Liver (tissue), 9 donors: ENCODE measurements around the gene AKAP10. TPM values are rescaled to one million over a fixed set of nuclear protein-coding genes. Genes with fewer than 3 reads are reported as not detected.

Source experiments
- DNase-seq: peaks from one replicate; pipeline ENCODE4 v3.0.0-alpha.2; 2017; ENCODE audit warnings: low spot score
- H3K27ac ChIP-seq, 2 donors: one replicate each; pipeline ENCODE4 v1.7.0; 2013; ENCODE audit warnings: inconsistent platforms in 2 of 2, low read length in 2 of 2, control low read depth in 1 of 2, low read depth in 1 of 2, mild to moderate bottlenecking in 1 of 2
- H3K27me3 ChIP-seq, 4 donors: one replicate each; pipeline versions ENCODE4 v1.6.1 to v1.7.0; 2013; ENCODE audit warnings: low read length in 3 of 4, inconsistent platforms in 1 of 4, mild to moderate bottlenecking in 1 of 4, moderate library complexity in 1 of 4; ENCODE audit not compliant: control insufficient read depth in 4 of 4, insufficient read depth in 4 of 4
- H3K36me3 ChIP-seq, 4 donors: one replicate each; pipeline versions ENCODE4 v1.6.1 to v1.7.0; 2013; ENCODE audit warnings: low read length in 3 of 4, mild to moderate bottlenecking in 3 of 4, low read depth in 1 of 4, moderate library complexity in 1 of 4; ENCODE audit not compliant: control insufficient read depth in 4 of 4, insufficient read depth in 3 of 4
- H3K4me1 ChIP-seq, 4 donors: one replicate each; pipeline versions ENCODE4 v1.6.1 to v1.7.0; 2013; ENCODE audit warnings: low read length in 3 of 4, mild to moderate bottlenecking in 3 of 4, moderate library complexity in 1 of 4; ENCODE audit not compliant: control insufficient read depth in 4 of 4, insufficient read depth in 4 of 4
- H3K4me3 ChIP-seq, 3 donors: one replicate each; pipeline versions ENCODE4 v1.6.1 to v1.7.0; 2013; ENCODE audit warnings: low read length in 3 of 3, control low read depth in 1 of 3, low read depth in 1 of 3, mild to moderate bottlenecking in 1 of 3
- H3K9ac ChIP-seq, 2 donors: one replicate each; pipeline ENCODE4 v1.7.0; 2013; ENCODE audit warnings: low read length in 2 of 2, mild to moderate bottlenecking in 2 of 2, moderate library complexity in 2 of 2, control low read depth in 1 of 2, low read depth in 1 of 2
- H3K9me3 ChIP-seq, 4 donors: one replicate each; pipeline versions ENCODE4 v1.6.1 to v1.7.0; 2013; ENCODE audit warnings: low read length in 3 of 4; ENCODE audit not compliant: control insufficient read depth in 4 of 4
- EGR1 ChIP-seq, 2 donors: IDR thresholded peaks; 2 replicates each; pipeline ENCODE4 v1.6.1; 2016 to 2018; ENCODE audit warnings: antibody characterized with exemption in 2 of 2, low read depth in 2 of 2
- FOXA1 ChIP-seq: IDR thresholded peaks from 2 replicates; pipeline ENCODE4 v1.6.1; 2016; ENCODE audit warnings: antibody characterized with exemption
- FOXA2 ChIP-seq: IDR thresholded peaks from 2 replicates; pipeline ENCODE4 v1.6.1; 2016; ENCODE audit warnings: antibody characterized with exemption
- GABPA ChIP-seq, 2 donors: IDR thresholded peaks in 1 of 2; conservative IDR thresholded peaks in 1 of 2; 2 replicates each; pipeline ENCODE4 v1.6.1; 2016; ENCODE audit warnings: antibody characterized with exemption in 2 of 2, mild to moderate bottlenecking in 1 of 2, moderate library complexity in 1 of 2
- HNF4A ChIP-seq, 2 donors: conservative IDR thresholded peaks; 2 replicates each; pipeline ENCODE4 v1.6.1; 2016; ENCODE audit warnings: antibody characterized with exemption in 2 of 2, mild to moderate bottlenecking in 2 of 2
- HNF4G ChIP-seq: IDR thresholded peaks from 2 replicates; pipeline ENCODE4 v1.6.1; 2016; ENCODE audit warnings: antibody characterized with exemption
- JUND ChIP-seq, 2 donors: IDR thresholded peaks; 2 replicates each; pipeline ENCODE4 v1.6.1; 2016; ENCODE audit warnings: antibody characterized with exemption in 2 of 2
- NR2F2 ChIP-seq: IDR thresholded peaks from 2 replicates; pipeline ENCODE4 v1.6.1; 2016; ENCODE audit warnings: antibody characterized with exemption
- RAD21 ChIP-seq, 2 donors: IDR thresholded peaks; 2 replicates each; pipeline ENCODE4 v1.6.1; 2016; ENCODE audit warnings: antibody characterized with exemption in 2 of 2, mild to moderate bottlenecking in 2 of 2
- RXRA ChIP-seq, 2 donors: IDR thresholded peaks; 2 replicates each; pipeline ENCODE4 v1.6.1; 2017 to 2018; ENCODE audit warnings: antibody characterized with exemption in 2 of 2, mild to moderate bottlenecking in 1 of 2
- SP1 ChIP-seq: IDR thresholded peaks from 2 replicates; pipeline ENCODE4 v1.6.1; 2018; ENCODE audit warnings: antibody characterized with exemption, mild to moderate bottlenecking
- TAF1 ChIP-seq: conservative IDR thresholded peaks from 2 replicates; pipeline ENCODE4 v1.6.1; 2016; ENCODE audit warnings: antibody characterized with exemption, mild to moderate bottlenecking
- YY1 ChIP-seq: IDR thresholded peaks from 2 replicates; pipeline ENCODE4 v1.6.1; 2016; ENCODE audit warnings: antibody characterized with exemption, mild to moderate bottlenecking
- WGBS: extraction: QIAGEN DNeasy Blood & Tissue Kit; methylation state at CpG from one replicate; pipeline ENCODE4 v1.1.7; 2013; 5-methylcytosine and 5-hydroxymethylcytosine counted together
- polyA plus RNA-seq, 2 donors: library from polyadenylated mRNA; stranded (reverse) in 1 of 2; unstranded in 1 of 2; fragments of 200-250 nt in 1 of 2; fragments of >200 nt in 1 of 2; fragmentation: Nextera tagmentation in 1 of 2; extraction: Ambion mirVana in 1 of 2; gene quantifications; one replicate each; pipeline versions ENCODE4 v1.2.1 to v1.2.3, GENCODE V29; 2013 to 2015
- total RNA-seq, 2 donors: library from RNA; depleted of rRNA; stranded (reverse); fragments of >200 nt; gene quantifications; one replicate each; pipeline ENCODE4 v1.2.3, GENCODE V29; 2014
- TF ChIP-seq, protein P1 (sequence below): IDR thresholded peaks from 2 replicates; pipeline ENCODE4 v1.6.1; 2016; ENCODE audit warnings: antibody characterized with exemption
- TF ChIP-seq, protein P2 (sequence below): IDR thresholded peaks from 2 replicates; pipeline ENCODE4 v1.6.1; 2016; ENCODE audit warnings: antibody characterized with exemption
- TF ChIP-seq, protein P3 (sequence below): IDR thresholded peaks from 2 replicates; pipeline ENCODE4 v1.6.1; 2016; ENCODE audit warnings: antibody characterized with exemption, mild to moderate bottlenecking
- TF ChIP-seq, protein P4 (sequence below): IDR thresholded peaks from 2 replicates; pipeline ENCODE4 v1.6.1; 2016; ENCODE audit warnings: antibody characterized with exemption
- donor health status: healthy.
- donor health status: healthy.
- donor health status: healthy.
- donor health status: healthy.
- donor health status: healthy.

AKAP10 gene
- total and polyA plus RNA-seq, 4 donors: 4.2 to 16.3 (median 10.1) TPM

DNA sequence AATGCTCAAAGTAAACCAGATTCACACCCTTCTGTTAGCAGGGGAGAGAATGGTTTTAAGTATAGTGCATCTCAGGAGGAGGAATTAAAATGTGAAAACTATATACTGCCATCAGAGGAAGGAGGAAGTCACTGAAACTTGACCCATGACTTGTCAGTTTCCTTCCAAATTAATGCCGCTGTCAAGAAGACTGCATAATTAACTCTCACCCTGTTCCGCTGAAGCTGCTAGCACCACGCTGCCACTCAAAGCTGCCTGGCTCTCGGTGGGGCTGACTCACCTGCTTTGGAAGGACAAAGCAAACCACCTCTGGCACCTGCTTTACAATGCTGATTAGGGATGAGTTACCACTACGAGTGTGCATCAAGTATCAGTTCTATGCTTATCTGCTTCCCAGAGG, 72.1 kb downstream of the AKAP10 start (continued):
- TF ChIP-seq, protein P1, sequence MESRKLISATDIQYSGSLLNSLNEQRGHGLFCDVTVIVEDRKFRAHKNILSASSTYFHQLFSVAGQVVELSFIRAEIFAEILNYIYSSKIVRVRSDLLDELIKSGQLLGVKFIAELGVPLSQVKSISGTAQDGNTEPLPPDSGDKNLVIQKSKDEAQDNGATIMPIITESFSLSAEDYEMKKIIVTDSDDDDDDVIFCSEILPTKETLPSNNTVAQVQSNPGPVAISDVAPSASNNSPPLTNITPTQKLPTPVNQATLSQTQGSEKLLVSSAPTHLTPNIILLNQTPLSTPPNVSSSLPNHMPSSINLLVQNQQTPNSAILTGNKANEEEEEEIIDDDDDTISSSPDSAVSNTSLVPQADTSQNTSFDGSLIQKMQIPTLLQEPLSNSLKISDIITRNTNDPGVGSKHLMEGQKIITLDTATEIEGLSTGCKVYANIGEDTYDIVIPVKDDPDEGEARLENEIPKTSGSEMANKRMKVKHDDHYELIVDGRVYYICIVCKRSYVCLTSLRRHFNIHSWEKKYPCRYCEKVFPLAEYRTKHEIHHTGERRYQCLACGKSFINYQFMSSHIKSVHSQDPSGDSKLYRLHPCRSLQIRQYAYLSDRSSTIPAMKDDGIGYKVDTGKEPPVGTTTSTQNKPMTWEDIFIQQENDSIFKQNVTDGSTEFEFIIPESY: no peak
- TF ChIP-seq HNF4A (conservative IDR thresholded peaks at IDR 0.05) (no peak), TAF1 (no peak)
- TF ChIP-seq, protein P2, sequence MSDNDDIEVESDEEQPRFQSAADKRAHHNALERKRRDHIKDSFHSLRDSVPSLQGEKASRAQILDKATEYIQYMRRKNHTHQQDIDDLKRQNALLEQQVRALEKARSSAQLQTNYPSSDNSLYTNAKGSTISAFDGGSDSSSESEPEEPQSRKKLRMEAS: no peak

DNA sequence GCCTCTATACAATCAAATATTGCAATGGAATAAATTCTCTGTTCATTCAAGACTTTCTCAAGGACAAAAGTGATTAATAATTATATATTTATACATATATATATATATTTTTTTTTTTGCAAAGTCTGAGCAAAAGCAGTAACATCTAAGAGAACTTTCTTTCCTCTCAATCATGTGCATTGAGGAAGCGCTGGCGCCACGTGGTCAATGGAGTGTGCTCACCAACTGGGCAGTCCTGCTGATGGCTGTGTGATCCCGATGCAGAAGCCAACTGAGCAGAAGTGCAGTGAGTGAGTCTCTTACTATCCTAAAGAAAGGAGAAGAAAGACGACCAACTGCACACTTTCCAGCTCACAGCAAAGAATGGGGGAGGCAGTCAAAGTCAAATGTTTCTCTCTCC, 72.7 kb downstream of the AKAP10 start:
- H3K36me3 ChIP-seq: peaks cover 4 to 22% (median 15%) of the 10 kb centered on the region in 4 donors
- 61% methylated on average over 5 of the region's 5 CpGs for WGBS
- H3K27me3 ChIP-seq: no peaks in the 10 kb centered on the region
- peak overlapping the region; percentile 1 to 39 for H3K27ac ChIP-seq
- no peak overlapping the region for H3K4me3 ChIP-seq
- TF ChIP-seq SP1 (no peak), NR2F2 (no peak), EGR1 (IDR thresholded peaks at IDR 0.05; ENCODE audit: low read depth in 2 of 2) (no peak), YY1 (no peak), TAF1 (no peak), RXRA (IDR thresholded peaks at IDR 0.05) (no peak), FOXA2 (no peak), FOXA1 (no peak), RAD21 (IDR thresholded peaks at IDR 0.05) (no peak), JUND (IDR thresholded peaks at IDR 0.05) (no peak)
- TF ChIP-seq, protein P2: no peak
- TF ChIP-seq, protein P3, sequence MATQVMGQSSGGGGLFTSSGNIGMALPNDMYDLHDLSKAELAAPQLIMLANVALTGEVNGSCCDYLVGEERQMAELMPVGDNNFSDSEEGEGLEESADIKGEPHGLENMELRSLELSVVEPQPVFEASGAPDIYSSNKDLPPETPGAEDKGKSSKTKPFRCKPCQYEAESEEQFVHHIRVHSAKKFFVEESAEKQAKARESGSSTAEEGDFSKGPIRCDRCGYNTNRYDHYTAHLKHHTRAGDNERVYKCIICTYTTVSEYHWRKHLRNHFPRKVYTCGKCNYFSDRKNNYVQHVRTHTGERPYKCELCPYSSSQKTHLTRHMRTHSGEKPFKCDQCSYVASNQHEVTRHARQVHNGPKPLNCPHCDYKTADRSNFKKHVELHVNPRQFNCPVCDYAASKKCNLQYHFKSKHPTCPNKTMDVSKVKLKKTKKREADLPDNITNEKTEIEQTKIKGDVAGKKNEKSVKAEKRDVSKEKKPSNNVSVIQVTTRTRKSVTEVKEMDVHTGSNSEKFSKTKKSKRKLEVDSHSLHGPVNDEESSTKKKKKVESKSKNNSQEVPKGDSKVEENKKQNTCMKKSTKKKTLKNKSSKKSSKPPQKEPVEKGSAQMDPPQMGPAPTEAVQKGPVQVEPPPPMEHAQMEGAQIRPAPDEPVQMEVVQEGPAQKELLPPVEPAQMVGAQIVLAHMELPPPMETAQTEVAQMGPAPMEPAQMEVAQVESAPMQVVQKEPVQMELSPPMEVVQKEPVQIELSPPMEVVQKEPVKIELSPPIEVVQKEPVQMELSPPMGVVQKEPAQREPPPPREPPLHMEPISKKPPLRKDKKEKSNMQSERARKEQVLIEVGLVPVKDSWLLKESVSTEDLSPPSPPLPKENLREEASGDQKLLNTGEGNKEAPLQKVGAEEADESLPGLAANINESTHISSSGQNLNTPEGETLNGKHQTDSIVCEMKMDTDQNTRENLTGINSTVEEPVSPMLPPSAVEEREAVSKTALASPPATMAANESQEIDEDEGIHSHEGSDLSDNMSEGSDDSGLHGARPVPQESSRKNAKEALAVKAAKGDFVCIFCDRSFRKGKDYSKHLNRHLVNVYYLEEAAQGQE: no peak
- H3K9ac ChIP-seq: no peak overlapping the region
- peaks cover 11 to 31% (median 25%) of the 10 kb centered on the region in 4 donors for H3K4me1 ChIP-seq
- DNase-seq: no peak
- no peaks in the 10 kb centered on the region for H3K9me3 ChIP-seq

DNA sequence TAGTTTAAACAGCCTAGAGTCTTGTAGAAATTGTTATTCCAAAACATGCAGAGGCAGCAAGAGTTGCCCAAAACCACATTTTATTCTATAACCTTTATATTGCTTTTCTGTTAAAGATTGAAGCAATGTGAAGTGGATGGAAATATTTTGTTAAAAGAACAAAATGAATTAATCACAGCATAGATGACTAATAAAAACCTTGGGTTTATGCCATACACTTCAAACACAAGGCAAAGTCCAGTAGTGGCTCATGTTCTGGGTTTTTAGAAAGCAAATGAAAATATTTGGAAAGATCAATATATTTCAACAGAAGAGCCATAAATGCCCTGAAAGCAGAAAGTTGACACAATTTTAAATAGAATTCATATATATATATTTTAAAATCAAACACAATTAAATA, 73.2 kb downstream of the AKAP10 start:
- Histone ChIP-seq H3K4me3 (no peak overlapping the region), H3K27me3 (no peaks in the 10 kb centered on the region), H3K4me1 (peaks cover 11 to 31% (median 25%) of the 10 kb centered on the region in 4 donors), H3K36me3 (peaks cover 4 to 17% (median 13%) of the 10 kb centered on the region in 4 donors), H3K27ac (peak overlapping the region; percentile 70 to 79), H3K9ac (peak overlapping the region in 1 of 2 donors; percentile 68), H3K9me3 (no peaks in the 10 kb centered on the region)
- DNase-seq: no peak
- TF ChIP-seq, protein P1: peak; percentile 28
- TF ChIP-seq FOXA1: no peak
- TF ChIP-seq, protein P2: peak; percentile 42
- TF ChIP-seq EGR1 (IDR thresholded peaks at IDR 0.05; ENCODE audit: low read depth in 2 of 2): peak in 1 of 2 donors; percentile 48
- TF ChIP-seq, protein P4, sequence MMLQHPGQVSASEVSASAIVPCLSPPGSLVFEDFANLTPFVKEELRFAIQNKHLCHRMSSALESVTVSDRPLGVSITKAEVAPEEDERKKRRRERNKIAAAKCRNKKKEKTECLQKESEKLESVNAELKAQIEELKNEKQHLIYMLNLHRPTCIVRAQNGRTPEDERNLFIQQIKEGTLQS: peak; percentile 77
- TF ChIP-seq YY1: no peak
- TF ChIP-seq FOXA2: no peak
- peak; percentile 92 to 94 for TF ChIP-seq HNF4A (conservative IDR thresholded peaks at IDR 0.05)
- TF ChIP-seq, protein P3: no peak
- no peak for TF ChIP-seq RAD21 (IDR thresholded peaks at IDR 0.05)
- TF ChIP-seq GABPA (IDR thresholded peaks at IDR 0.05 in 1 of 2, conservative IDR thresholded peaks at IDR 0.05 in 1 of 2): peak in 1 of 2 donors; percentile 14
- TF ChIP-seq HNF4G: peak; percentile 76
